ENCODE results near the gene HGF. TPM values are rescaled to one million over a fixed set of nuclear protein-coding genes. Genes with fewer than 3 reads are reported as not detected.

HGF gene
- total and polyA plus RNA-seq, 2 donors (not counting 1 experiment from before 2014, with no cell fraction given): 0.25 TPM; not detected in 1

DNA sequence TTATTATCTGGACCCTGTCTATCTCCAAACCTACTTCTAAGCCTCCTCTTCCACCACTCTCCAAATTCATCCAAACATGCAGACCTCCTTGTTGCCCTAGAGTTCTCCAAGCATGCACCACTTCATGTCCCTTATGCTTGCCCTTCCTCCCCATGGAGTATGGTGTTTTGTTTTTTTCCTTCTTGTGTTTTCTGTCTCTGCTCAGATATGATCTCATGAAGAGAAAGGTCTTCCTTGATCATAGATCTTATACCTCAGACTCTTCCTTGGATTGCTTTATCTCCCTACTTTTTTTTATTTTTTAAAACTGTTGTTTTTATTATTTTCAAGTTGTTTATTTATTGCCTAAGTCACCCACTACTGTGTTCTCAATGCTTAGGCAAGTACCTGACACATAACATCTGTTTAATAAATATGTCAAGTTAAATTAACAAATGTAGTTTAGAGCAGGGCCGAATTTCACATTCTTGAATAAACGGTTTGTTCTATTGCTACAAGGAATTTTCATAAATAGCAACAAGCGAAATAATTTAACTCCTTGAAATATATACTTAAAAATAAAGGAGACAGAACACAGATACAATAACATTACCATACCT, 84.5 kb downstream of the HGF start:
- no CpG with 5 or more reads among the region's 3 CpGs for WGBS (ENCODE audit: insufficient coverage)
- intact Hi-C loops (cut with micrococcal nuclease): no loop called here
- H3K27ac ChIP-seq (ENCODE audit: low read length in 2 of 2): no peak overlapping the region
- Mint-ChIP-seq H3K9me3 (ENCODE audit: insufficient read depth) (no peaks in the 10 kb centered on the region), H3K4me3 (no peak overlapping the region), H3K27me3 (no peaks in the 10 kb centered on the region), H3K4me1 (no peaks in the 10 kb centered on the region), H3K27ac (no peak overlapping the region)
- no peaks in the 10 kb centered on the region for H3K36me3 ChIP-seq (replicated peaks in 1 of 2; ENCODE audit: control extremely low read depth in 1 of 2, control insufficient read depth in 1 of 2, extremely low read depth in 1 of 2, insufficient read depth in 2 of 2, low read length in 1 of 2)
- no peak overlapping the region for H2AFZ ChIP-seq (ENCODE audit: insufficient read depth, low read depth, low read length, poor library complexity, severe bottlenecking)
- H3K9ac ChIP-seq (ENCODE audit: low read length): no peak overlapping the region
- TF ChIP-seq EZH2 (IDR thresholded peaks at IDR 0.05; ENCODE audit: borderline replicate concordance, insufficient read depth, low read depth, low read length, poor library complexity, severe bottlenecking): no peak
- TF ChIP-seq, protein P1, sequence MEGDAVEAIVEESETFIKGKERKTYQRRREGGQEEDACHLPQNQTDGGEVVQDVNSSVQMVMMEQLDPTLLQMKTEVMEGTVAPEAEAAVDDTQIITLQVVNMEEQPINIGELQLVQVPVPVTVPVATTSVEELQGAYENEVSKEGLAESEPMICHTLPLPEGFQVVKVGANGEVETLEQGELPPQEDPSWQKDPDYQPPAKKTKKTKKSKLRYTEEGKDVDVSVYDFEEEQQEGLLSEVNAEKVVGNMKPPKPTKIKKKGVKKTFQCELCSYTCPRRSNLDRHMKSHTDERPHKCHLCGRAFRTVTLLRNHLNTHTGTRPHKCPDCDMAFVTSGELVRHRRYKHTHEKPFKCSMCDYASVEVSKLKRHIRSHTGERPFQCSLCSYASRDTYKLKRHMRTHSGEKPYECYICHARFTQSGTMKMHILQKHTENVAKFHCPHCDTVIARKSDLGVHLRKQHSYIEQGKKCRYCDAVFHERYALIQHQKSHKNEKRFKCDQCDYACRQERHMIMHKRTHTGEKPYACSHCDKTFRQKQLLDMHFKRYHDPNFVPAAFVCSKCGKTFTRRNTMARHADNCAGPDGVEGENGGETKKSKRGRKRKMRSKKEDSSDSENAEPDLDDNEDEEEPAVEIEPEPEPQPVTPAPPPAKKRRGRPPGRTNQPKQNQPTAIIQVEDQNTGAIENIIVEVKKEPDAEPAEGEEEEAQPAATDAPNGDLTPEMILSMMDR (IDR thresholded peaks at IDR 0.05): no peak
- ChIA-PET CTCF (no interaction called here), POLR2A (no interaction called here)
- H4K20me1 ChIP-seq (ENCODE audit: control insufficient read depth, insufficient read depth, low read length, poor library complexity, severe bottlenecking): no peaks in the 10 kb centered on the region
- no peak overlapping the region for H3K4me3 ChIP-seq (ENCODE audit: control extremely low read depth in 1 of 5, extremely low read depth in 1 of 5, insufficient read depth in 1 of 5, low read depth in 2 of 5, low read length in 4 of 5)
- no peaks in the 10 kb centered on the region for H3K9me3 ChIP-seq (ENCODE audit: control extremely low read depth in 1 of 3, control insufficient read depth in 2 of 3, insufficient read depth in 1 of 3, low read length in 2 of 3)
- H3K4me1 ChIP-seq (ENCODE audit: control insufficient read depth in 2 of 2, insufficient read depth in 2 of 2, low read length in 2 of 2): no peaks in the 10 kb centered on the region
- no peak overlapping the region for H3K4me2 ChIP-seq (replicated peaks; ENCODE audit: low read depth, low read length, poor library complexity, severe bottlenecking)
- no peaks in the 10 kb centered on the region for H3K27me3 ChIP-seq (replicated peaks in 1 of 4; ENCODE audit: control extremely low read depth in 1 of 4, control insufficient read depth in 3 of 4, insufficient read depth in 4 of 4, low read length in 3 of 4)
- no peak for ATAC-seq (ENCODE audit: low read depth)
- DNase-seq: no peak
- H3K79me2 ChIP-seq (ENCODE audit: control insufficient read depth, insufficient read depth, low read length): no peaks in the 10 kb centered on the region

DNA sequence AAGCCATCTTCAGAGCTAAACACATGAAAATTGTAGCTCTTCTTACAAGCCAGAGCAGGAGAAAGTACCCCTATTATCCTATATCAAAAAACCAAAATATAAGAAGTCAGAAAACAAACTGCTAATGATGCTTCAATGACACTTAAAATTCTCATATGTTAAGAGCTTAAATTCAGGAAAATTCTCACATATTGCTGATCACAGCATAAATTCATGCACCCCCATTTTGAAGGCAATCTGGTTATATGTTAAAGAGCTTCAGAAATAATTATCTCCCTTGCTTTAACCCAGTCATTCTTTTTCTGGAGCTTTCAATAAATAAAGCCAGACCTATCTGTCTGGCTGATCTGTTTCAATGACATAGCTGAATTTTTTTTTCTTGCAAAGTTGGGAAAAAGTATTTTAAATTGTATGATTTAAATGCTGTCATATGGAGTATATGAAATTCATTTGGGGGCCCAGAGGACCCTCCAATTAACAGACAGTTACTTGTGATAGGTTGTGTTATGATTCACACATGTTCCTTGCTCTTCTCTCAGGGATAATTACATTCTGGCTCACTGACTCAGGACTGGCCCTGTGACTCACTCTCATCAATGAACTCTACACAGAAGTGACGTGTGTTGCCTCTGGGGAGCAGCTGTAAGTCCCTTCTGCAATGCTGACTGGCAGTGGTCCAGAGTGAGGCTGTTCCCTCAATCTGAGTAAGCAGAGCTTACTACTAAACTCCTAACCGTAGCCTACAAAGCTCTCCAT, 85.2 kb downstream of the HGF start:
- Histone ChIP-seq H3K36me3 (replicated peaks in 1 of 2; ENCODE audit: control extremely low read depth in 1 of 2, control insufficient read depth in 1 of 2, extremely low read depth in 1 of 2, insufficient read depth in 2 of 2, low read length in 1 of 2) (no peaks in the 10 kb centered on the region), H3K9me3 (ENCODE audit: control extremely low read depth in 1 of 3, control insufficient read depth in 2 of 3, insufficient read depth in 1 of 3, low read length in 2 of 3) (no peaks in the 10 kb centered on the region), H3K9ac (ENCODE audit: low read length) (no peak overlapping the region), H3K27me3 (replicated peaks in 1 of 4; ENCODE audit: control extremely low read depth in 1 of 4, control insufficient read depth in 3 of 4, insufficient read depth in 4 of 4, low read length in 3 of 4) (no peaks in the 10 kb centered on the region), H3K4me3 (ENCODE audit: control extremely low read depth in 1 of 5, extremely low read depth in 1 of 5, insufficient read depth in 1 of 5, low read depth in 2 of 5, low read length in 4 of 5) (no peak overlapping the region), H3K27ac (ENCODE audit: low read length in 2 of 2) (no peak overlapping the region), H2AFZ (ENCODE audit: insufficient read depth, low read depth, low read length, poor library complexity, severe bottlenecking) (no peak overlapping the region), H3K79me2 (ENCODE audit: control insufficient read depth, insufficient read depth, low read length) (no peaks in the 10 kb centered on the region), H4K20me1 (ENCODE audit: control insufficient read depth, insufficient read depth, low read length, poor library complexity, severe bottlenecking) (no peaks in the 10 kb centered on the region), H3K4me1 (ENCODE audit: control insufficient read depth in 2 of 2, insufficient read depth in 2 of 2, low read length in 2 of 2) (no peaks in the 10 kb centered on the region), H3K4me2 (replicated peaks; ENCODE audit: low read depth, low read length, poor library complexity, severe bottlenecking) (no peak overlapping the region)
- CTCF ChIA-PET: no interaction called here
- ATAC-seq (ENCODE audit: low read depth) (no peak), DNase-seq (no peak)
- Mint-ChIP-seq H3K4me1 (no peaks in the 10 kb centered on the region), H3K27ac (no peak overlapping the region), H3K4me3 (no peak overlapping the region), H3K27me3 (no peaks in the 10 kb centered on the region), H3K9me3 (ENCODE audit: insufficient read depth) (no peaks in the 10 kb centered on the region)
- intact Hi-C loops (cut with micrococcal nuclease): no loop called here
- POLR2A ChIA-PET: no interaction called here
- TF ChIP-seq, protein P1 (IDR thresholded peaks at IDR 0.05): no peak
- no peak for TF ChIP-seq EZH2 (IDR thresholded peaks at IDR 0.05; ENCODE audit: borderline replicate concordance, insufficient read depth, low read depth, low read length, poor library complexity, severe bottlenecking)
- WGBS (ENCODE audit: insufficient coverage): 35% methylated on average over 2 of the region's 2 CpGs

Data from B cell (primary cell).